Measurements from ENCODE around the gene PIP5K1B.

The PIP5K1B gene

DNA sequence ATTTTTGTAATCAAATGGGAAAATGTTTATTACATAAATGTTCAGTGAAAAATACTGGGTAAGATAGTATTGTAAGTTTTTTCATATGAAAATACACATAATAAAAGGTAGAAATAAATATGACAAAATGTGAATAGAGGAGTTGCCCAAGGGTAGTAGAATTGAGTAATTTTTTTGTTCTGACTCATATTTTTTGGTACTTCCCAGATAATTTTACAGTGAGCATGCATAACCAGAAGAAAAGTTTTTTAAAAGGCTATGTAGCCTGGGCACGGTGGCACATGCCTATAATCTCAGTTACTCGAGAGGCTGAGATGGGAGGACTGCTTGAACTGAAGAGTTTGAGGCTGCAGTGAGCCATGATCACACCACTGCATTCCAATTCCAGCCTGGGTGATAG lies 116.9 kb downstream of the PIP5K1B start:
- Histone ChIP-seq H3K36me3 (replicated peaks) (no peaks in the 10 kb centered on the region), H3K27ac (no peak overlapping the region), H3K27me3 (replicated peaks) (no peaks in the 10 kb centered on the region), H3K4me3 (ENCODE audit: low read depth, low read length) (no peak overlapping the region)
- in situ Hi-C loops (cut with HindIII; ENCODE audit: low pct_ligation_motif_present, low sequenced_read_pairs) = no loop called here
- TF ChIP-seq, protein P1, sequence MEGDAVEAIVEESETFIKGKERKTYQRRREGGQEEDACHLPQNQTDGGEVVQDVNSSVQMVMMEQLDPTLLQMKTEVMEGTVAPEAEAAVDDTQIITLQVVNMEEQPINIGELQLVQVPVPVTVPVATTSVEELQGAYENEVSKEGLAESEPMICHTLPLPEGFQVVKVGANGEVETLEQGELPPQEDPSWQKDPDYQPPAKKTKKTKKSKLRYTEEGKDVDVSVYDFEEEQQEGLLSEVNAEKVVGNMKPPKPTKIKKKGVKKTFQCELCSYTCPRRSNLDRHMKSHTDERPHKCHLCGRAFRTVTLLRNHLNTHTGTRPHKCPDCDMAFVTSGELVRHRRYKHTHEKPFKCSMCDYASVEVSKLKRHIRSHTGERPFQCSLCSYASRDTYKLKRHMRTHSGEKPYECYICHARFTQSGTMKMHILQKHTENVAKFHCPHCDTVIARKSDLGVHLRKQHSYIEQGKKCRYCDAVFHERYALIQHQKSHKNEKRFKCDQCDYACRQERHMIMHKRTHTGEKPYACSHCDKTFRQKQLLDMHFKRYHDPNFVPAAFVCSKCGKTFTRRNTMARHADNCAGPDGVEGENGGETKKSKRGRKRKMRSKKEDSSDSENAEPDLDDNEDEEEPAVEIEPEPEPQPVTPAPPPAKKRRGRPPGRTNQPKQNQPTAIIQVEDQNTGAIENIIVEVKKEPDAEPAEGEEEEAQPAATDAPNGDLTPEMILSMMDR (IDR thresholded peaks at IDR 0.05; ENCODE audit: low read depth, low read length, missing control alignments) = no peak
- no peak for DNase-seq

DNA sequence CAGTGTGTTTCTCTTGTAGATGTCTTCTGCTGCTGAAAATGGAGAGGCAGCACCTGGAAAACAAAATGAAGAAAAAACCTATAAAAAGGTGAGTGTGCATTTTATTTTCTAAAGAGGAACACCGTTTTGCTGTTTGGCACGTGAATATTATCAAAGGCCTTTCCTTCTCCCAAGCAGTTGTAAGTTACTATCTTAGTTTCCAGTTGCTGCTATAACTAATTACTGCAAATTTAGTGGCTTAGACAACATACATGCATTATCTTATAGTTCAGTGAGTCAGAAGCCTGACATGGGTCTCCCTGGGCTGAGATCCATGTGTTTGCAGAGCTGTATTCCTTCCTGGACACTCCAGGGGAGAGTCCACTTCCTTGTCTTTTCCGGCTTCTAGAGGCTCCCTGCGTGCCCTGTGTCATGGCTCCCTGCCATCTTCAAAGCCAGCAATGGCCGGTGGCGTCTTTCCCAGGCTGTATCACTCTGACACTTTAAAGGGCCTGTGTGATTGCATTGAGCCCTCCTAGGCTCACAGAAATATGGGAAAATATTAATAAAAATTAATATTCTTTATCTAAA lies 117.6 kb downstream of the PIP5K1B start:
- in situ Hi-C loops (cut with HindIII; ENCODE audit: low pct_ligation_motif_present, low sequenced_read_pairs) = no loop called here
- TF ChIP-seq, protein P1 (IDR thresholded peaks at IDR 0.05; ENCODE audit: low read depth, low read length, missing control alignments) = no peak

DNA sequence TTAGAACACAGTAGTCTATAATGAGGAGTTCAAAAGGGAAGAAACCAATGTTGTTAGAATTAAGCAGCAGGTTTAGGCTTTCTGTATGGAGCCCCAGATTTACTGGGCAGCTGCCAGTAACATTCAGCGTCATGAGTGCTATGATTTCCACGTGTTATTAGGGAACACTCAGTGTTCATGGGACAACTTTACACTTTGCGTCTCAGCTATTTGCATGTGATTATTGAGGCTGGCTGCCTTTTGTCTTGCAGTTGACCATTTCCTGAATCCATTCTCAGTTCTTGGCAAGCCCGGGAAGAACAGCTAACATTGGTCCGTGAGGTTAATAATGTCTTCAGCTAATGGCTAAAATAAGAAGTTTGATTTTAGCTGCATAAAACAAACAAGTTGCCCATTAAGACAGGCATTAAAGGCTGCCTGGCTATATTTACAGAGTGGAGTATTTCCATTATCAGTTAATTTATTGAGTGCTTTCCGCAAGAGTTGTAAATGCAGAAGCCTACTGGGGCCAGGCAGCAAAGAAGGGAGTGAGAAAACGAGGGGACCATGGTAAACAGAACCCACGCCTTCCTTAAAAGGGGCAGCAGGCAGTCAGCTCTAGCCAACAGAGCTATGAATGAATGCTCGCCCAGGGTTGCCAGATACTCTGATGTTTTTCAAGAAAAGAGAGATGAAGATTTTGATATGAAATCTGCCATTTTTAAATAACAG lies 120.9 kb downstream of the PIP5K1B start:
- H3K27me3 ChIP-seq (replicated peaks) = no peaks in the 10 kb centered on the region

More for the DNA sequence above, 117.6 kb downstream of the PIP5K1B start:
- DNase-seq = peak; percentile 16
- H3K36me3 ChIP-seq (replicated peaks) = no peaks in the 10 kb centered on the region
- H3K27me3 ChIP-seq (replicated peaks) = no peaks in the 10 kb centered on the region
- H3K4me3 ChIP-seq (ENCODE audit: low read depth, low read length) = no peak overlapping the region
- no peak overlapping the region for H3K27ac ChIP-seq

DNA sequence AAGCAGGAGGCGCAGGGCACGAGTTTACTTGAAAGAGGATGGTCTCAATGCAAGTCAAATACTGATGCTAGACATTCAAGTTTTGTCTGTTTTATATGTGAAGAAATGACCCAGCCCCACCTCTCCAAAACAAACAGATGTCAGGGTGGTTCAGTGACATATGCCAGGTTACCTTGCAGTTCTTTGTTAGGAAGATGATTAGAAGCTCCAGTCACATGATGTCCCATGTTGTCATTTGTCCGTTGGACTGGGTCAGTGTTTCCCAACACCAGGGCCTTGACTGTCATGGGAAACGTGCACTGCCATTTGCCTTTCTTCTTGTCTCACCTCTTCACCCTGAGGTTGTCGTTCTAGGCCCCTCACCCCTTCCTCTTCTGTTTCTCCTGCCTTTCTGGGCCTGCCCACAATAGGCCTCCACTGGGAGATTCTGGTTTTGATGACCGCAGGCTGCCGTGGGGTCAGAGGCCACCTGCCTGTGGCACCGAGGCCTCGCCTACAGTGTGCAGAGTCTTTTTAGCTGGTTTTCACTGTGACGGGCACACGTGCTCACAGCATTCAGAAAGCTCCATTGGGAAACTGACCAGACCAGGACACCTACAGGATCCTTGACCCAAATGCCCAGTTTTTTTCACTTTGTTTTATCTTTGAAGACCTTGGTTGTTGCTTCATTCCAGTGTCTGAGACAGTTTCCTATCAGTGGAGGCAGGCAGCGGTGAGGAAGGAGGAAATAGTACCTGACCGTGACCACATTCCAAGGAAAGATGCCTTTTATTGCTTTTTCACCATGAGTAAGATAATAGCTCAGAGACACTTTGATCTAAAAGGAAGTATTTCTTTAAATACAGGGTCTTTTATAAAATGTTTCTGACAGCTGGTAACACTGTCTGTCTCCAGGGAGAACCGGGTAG lies 123.1 kb downstream of the PIP5K1B start:
- Histone ChIP-seq H3K36me3 (replicated peaks) (no peaks in the 10 kb centered on the region), H3K27ac (no peak overlapping the region), H3K27me3 (replicated peaks) (no peaks in the 10 kb centered on the region), H3K4me3 (ENCODE audit: low read depth, low read length) (no peak overlapping the region)
- in situ Hi-C loops (cut with HindIII; ENCODE audit: low pct_ligation_motif_present, low sequenced_read_pairs) = no loop called here
- no peak for DNase-seq
- TF ChIP-seq, protein P1 (IDR thresholded peaks at IDR 0.05; ENCODE audit: low read depth, low read length, missing control alignments) = no peak

More for the DNA sequence above, 120.9 kb downstream of the PIP5K1B start:
- TF ChIP-seq, protein P1 (IDR thresholded peaks at IDR 0.05; ENCODE audit: low read depth, low read length, missing control alignments) = no peak
- Histone ChIP-seq H3K27ac (no peak overlapping the region), H3K4me3 (ENCODE audit: low read depth, low read length) (no peak overlapping the region), H3K36me3 (replicated peaks) (no peaks in the 10 kb centered on the region)
- in situ Hi-C loops (cut with HindIII; ENCODE audit: low pct_ligation_motif_present, low sequenced_read_pairs) = no loop called here
- DNase-seq = no peak

DNA sequence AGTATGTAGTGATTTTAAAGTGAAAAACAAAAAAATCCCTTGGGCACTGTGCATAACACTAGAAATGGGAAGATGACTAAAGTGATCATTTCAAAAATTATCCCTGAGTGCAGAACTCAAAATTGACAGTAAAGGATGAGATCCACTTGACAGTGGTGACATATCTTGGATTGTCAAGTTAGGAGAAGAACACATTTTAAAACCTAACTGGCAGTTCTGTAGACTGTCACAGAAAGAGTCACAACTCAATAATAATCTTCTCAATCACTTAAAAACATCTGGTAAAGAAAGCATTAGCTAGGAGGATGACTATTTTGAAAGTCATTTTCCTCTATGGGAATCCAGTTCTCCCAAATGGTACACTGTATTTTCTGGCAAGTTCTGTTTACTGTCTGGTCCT lies 127.1 kb downstream of the PIP5K1B start:
- no peak overlapping the region for H3K4me3 ChIP-seq (ENCODE audit: low read depth, low read length)
- no peaks in the 10 kb centered on the region for H3K27me3 ChIP-seq (replicated peaks)
- no peaks in the 10 kb centered on the region for H3K36me3 ChIP-seq (replicated peaks)
- DNase-seq = no peak
- no peak overlapping the region for H3K27ac ChIP-seq
- TF ChIP-seq, protein P1 (IDR thresholded peaks at IDR 0.05; ENCODE audit: low read depth, low read length, missing control alignments) = no peak
- in situ Hi-C loops (cut with HindIII; ENCODE audit: low pct_ligation_motif_present, low sequenced_read_pairs) = no loop called here
